Neural progenitor cell (in vitro differentiated cells): ENCODE measurements around the gene FRY. TPM values are rescaled to one million over a fixed set of nuclear protein-coding genes. Genes with fewer than 3 reads are reported as not detected.

Experiments used
- DNase-seq: peaks from one replicate; pipeline ENCODE4 v3.0.0-alpha.2; 2016; ENCODE audit warnings: low spot score
- H2AFZ ChIP-seq: fragments of 200-600 bp; sonication (generic); replicated peaks from 2 replicates; pipeline ENCODE4 v1.6.1; 2016; ENCODE audit warnings: antibody characterized with exemption
- H3F3A ChIP-seq: fragments of 200-600 bp; sonication (generic); 2 replicates; pipeline ENCODE4 v1.6.1; 2016; ENCODE audit warnings: antibody characterized with exemption, low read depth
- H3K27ac ChIP-seq: fragments of 200-600 bp; sonication (generic); 2 replicates; pipeline ENCODE4 v1.5.1; 2016; ENCODE audit warnings: mild to moderate bottlenecking
- H3K27me3 ChIP-seq: fragments of 200-600 bp; sonication (generic); 2 replicates; pipeline ENCODE4 v1.6.1; 2016; ENCODE audit warnings: mild to moderate bottlenecking, moderate library complexity
- H3K36me3 ChIP-seq: fragments of 200-600 bp; sonication (generic); 2 replicates; pipeline ENCODE4 v1.5.1; 2016
- H3K4me1 ChIP-seq: fragments of 200-600 bp; sonication (generic); 2 replicates; pipeline ENCODE4 v1.6.1; 2016; ENCODE audit warnings: mixed run types
- H3K4me2 ChIP-seq: fragments of 200-600 bp; sonication (generic); 2 replicates; pipeline ENCODE4 v1.6.1; 2016
- H3K4me3 ChIP-seq: fragments of 200-600 bp; sonication (generic); 2 replicates; pipeline ENCODE4 v1.5.1; 2016
- H3K79me2 ChIP-seq: fragments of 200-600 bp; sonication (generic); 2 replicates; pipeline ENCODE4 v1.6.1; 2016; ENCODE audit warnings: low read depth
- H3K9ac ChIP-seq: fragments of 200-600 bp; sonication (generic); 2 replicates; pipeline ENCODE4 v1.6.1; 2016
- H3K9me3 ChIP-seq: fragments of 200-600 bp; sonication (generic); 2 replicates; pipeline ENCODE4 v1.5.1; 2016; ENCODE audit warnings: low read depth
- H4K20me1 ChIP-seq: fragments of 200-600 bp; sonication (generic); 2 replicates; pipeline ENCODE4 v1.6.1; 2016; ENCODE audit warnings: low read depth
- H3K27ac Mint-ChIP-seq: 3 replicates; pipeline ENCODE4 v1.8.0; 2021; ENCODE audit warnings: mixed read lengths
- H3K27me3 Mint-ChIP-seq: 2 replicates; pipeline ENCODE4 v1.8.0; 2022; ENCODE audit warnings: low read depth, mild to moderate bottlenecking, inconsistent platforms, moderate library complexity, mixed read lengths; ENCODE audit not compliant: insufficient read depth
- H3K36me3 Mint-ChIP-seq: 3 replicates; pipeline ENCODE4 v1.8.0; 2021; ENCODE audit warnings: mixed read lengths
- H3K4me1 Mint-ChIP-seq: 3 replicates; pipeline ENCODE4 v1.8.0; 2021; ENCODE audit warnings: mixed read lengths
- H3K4me3 Mint-ChIP-seq: 3 replicates; pipeline ENCODE4 v1.8.0; 2021; ENCODE audit warnings: mild to moderate bottlenecking, moderate library complexity, mixed read lengths
- H3K9me3 Mint-ChIP-seq: 3 replicates; pipeline ENCODE4 v1.8.0; 2020; ENCODE audit warnings: mixed read lengths
- EZH2 ChIP-seq: fragments of 200-600 bp; sonication (generic); IDR thresholded peaks from 2 replicates; pipeline ENCODE4 v1.6.1; 2017; ENCODE audit warnings: antibody characterized with exemption, mild to moderate bottlenecking, moderate library complexity
- EZH2phosphoT487 ChIP-seq: fragments of 200-600 bp; sonication (generic); IDR thresholded peaks from 2 replicates; pipeline ENCODE4 v1.6.1; 2017; ENCODE audit warnings: antibody characterized with exemption
- total RNA-seq: library from RNA; depleted of rRNA; stranded (reverse); fragments of >200 nt; gene quantifications from 2 replicates; pipeline ENCODE4 v1.2.3, GENCODE V29; 2015; ENCODE audit warnings: low replicate concordance
- TF ChIP-seq, protein P1 (sequence below): fragments of 200-600 bp; sonication (generic); IDR thresholded peaks from 2 replicates; pipeline ENCODE4 v1.5.1; 2017; ENCODE audit warnings: antibody characterized with exemption, mild to moderate bottlenecking

Gene FRY
- total RNA-seq, 1 donor from 2014 or later = 12.6 TPM

DNA sequence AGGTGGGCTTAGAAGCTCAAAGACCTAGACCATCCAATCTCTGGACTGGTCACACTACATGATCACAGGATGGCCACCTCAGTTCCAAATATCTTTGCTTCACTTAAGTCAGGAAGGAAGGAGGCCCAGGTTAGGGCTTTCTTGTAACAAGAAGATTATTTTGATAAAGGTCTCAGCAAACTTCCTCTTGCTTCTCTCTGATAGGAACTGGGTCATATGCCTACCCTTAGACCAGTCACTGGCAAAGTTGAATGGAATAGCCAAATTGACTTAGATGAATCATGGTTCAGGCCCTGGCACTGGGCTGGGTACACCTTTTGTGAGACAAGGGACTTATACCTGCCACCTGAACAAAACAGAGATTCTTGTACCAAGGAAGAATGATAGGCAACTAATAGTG is 11.0 kb downstream of the FRY start:
- Histone ChIP-seq H4K20me1 (no peaks in the 10 kb centered on the region), H3F3A (no peaks in the 10 kb centered on the region), H3K4me2 (no peak overlapping the region), H2AFZ (no peak overlapping the region), H3K79me2 (no peaks in the 10 kb centered on the region), H3K27me3 (no peaks in the 10 kb centered on the region), H3K27ac (no peak overlapping the region), H3K9me3 (no peaks in the 10 kb centered on the region), H3K4me1 (peaks cover 14% of the 10 kb centered on the region), H3K9ac (no peak overlapping the region), H3K36me3 (no peaks in the 10 kb centered on the region), H3K4me3 (no peak overlapping the region)
- Mint-ChIP-seq H3K4me3 (no peak overlapping the region), H3K9me3 (no peaks in the 10 kb centered on the region), H3K27me3 (no peaks in the 10 kb centered on the region), H3K36me3 (no peaks in the 10 kb centered on the region), H3K4me1 (peaks cover 8% of the 10 kb centered on the region), H3K27ac (no peak overlapping the region)
- DNase-seq = no peak
- TF ChIP-seq EZH2 = no peak
- TF ChIP-seq EZH2phosphoT487 = no peak
- TF ChIP-seq, protein P1, sequence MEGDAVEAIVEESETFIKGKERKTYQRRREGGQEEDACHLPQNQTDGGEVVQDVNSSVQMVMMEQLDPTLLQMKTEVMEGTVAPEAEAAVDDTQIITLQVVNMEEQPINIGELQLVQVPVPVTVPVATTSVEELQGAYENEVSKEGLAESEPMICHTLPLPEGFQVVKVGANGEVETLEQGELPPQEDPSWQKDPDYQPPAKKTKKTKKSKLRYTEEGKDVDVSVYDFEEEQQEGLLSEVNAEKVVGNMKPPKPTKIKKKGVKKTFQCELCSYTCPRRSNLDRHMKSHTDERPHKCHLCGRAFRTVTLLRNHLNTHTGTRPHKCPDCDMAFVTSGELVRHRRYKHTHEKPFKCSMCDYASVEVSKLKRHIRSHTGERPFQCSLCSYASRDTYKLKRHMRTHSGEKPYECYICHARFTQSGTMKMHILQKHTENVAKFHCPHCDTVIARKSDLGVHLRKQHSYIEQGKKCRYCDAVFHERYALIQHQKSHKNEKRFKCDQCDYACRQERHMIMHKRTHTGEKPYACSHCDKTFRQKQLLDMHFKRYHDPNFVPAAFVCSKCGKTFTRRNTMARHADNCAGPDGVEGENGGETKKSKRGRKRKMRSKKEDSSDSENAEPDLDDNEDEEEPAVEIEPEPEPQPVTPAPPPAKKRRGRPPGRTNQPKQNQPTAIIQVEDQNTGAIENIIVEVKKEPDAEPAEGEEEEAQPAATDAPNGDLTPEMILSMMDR = no peak

DNA sequence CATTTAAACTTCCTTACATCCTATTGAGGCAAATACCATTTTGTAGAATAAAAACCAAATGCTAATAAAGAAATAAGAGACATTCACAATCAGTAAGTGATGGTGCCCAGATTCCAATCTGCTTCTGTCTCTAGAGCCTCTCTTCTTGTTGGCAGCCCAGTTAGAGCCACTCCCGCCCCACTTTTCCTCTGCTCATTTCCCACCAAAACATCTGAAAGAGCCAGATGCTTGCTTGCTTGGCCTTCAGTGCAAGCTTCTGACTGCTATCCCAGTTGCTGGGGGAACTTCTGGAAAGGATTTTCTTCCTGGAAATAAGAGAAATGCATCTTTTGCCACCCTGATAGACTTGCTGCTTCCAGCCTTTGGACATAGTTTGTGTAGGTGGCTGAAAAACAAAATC is 12.9 kb downstream of the FRY start:
- Histone ChIP-seq H3K9me3 (no peaks in the 10 kb centered on the region), H3K36me3 (no peaks in the 10 kb centered on the region), H3K9ac (no peak overlapping the region), H3K4me1 (peaks cover 21% of the 10 kb centered on the region), H3K79me2 (peaks cover 5% of the 10 kb centered on the region), H3F3A (no peaks in the 10 kb centered on the region), H3K27me3 (no peaks in the 10 kb centered on the region), H4K20me1 (no peaks in the 10 kb centered on the region), H2AFZ (no peak overlapping the region), H3K27ac (no peak overlapping the region), H3K4me2 (no peak overlapping the region), H3K4me3 (no peak overlapping the region)
- no peak overlapping the region for H3K27ac Mint-ChIP-seq
- DNase-seq = no peak
- H3K36me3 Mint-ChIP-seq = no peaks in the 10 kb centered on the region
- TF ChIP-seq, protein P1 = no peak
- TF ChIP-seq EZH2 (no peak), EZH2phosphoT487 (no peak)
- H3K9me3 Mint-ChIP-seq = no peaks in the 10 kb centered on the region
- peaks cover 4% of the 10 kb centered on the region for H3K27me3 Mint-ChIP-seq
- H3K4me1 Mint-ChIP-seq = peaks cover 13% of the 10 kb centered on the region
- no peak overlapping the region for H3K4me3 Mint-ChIP-seq

DNA sequence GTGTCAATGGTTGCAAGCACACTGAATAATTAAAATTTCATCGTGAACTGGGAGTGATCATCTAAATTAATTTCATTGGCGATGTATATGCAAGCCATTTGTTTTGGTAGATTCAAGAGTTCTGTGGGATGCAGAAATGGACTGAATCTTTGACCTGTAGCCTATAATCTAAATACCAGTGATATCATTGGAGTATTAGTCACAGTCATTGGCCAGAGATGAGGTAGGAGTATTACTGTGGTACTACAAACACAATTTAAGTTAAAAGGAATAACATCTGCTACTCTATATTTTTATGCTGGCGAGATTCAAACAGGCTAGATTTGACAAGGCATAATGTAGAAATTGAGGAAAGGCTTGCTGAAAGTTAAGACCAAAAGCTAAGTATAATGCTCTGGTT is 14.0 kb downstream of the FRY start:
- Histone ChIP-seq H2AFZ (no peak overlapping the region), H3K27me3 (no peaks in the 10 kb centered on the region), H3K4me3 (no peak overlapping the region), H3K36me3 (no peaks in the 10 kb centered on the region), H3K9me3 (no peaks in the 10 kb centered on the region), H3K9ac (no peak overlapping the region), H3K4me2 (no peak overlapping the region), H3K4me1 (peaks cover 21% of the 10 kb centered on the region), H4K20me1 (no peaks in the 10 kb centered on the region), H3F3A (no peaks in the 10 kb centered on the region), H3K79me2 (peaks cover 5% of the 10 kb centered on the region), H3K27ac (no peak overlapping the region)
- Mint-ChIP-seq H3K9me3 (no peaks in the 10 kb centered on the region), H3K4me3 (no peak overlapping the region), H3K4me1 (peaks cover 13% of the 10 kb centered on the region), H3K27me3 (peaks cover 4% of the 10 kb centered on the region), H3K27ac (no peak overlapping the region), H3K36me3 (no peaks in the 10 kb centered on the region)
- no peak for DNase-seq
- no peak for TF ChIP-seq EZH2
- TF ChIP-seq EZH2phosphoT487 = no peak
- TF ChIP-seq, protein P1 = no peak
